A673 (cell line): Measurements from ENCODE around the gene MN1.

ENCODE experiments used
- CTCF ChIP-seq: fragments of 300-800, 200-600 bp; sonication (generic); conservative IDR thresholded peaks from 2 replicates; pipeline ENCODE4 v1.5.1; 2017; ENCODE audit warnings: low read depth, mild to moderate bottlenecking, antibody characterized with exemption, low read length, moderate library complexity, mixed read lengths
- EZH2 ChIP-seq: fragments of 200-600 bp; sonication (generic); IDR thresholded peaks from 2 replicates; pipeline ENCODE4 v1.6.1; 2017; ENCODE audit warnings: borderline replicate concordance, low read depth, mild to moderate bottlenecking, mixed read lengths, antibody characterized with exemption, low read length; ENCODE audit not compliant: poor library complexity, severe bottlenecking

- TF ChIP-seq CTCF (no peak), EZH2 (no peak)
Observed at GRCh38 chr22:27809226-27809603, 7.7 kb upstream of the MN1 start.
